ENCODE data around the gene NFKBIE.
A peak's percentile ranks its signal among the peaks of the same experiment; 100 is the strongest.

NFKBIE gene

DNA sequence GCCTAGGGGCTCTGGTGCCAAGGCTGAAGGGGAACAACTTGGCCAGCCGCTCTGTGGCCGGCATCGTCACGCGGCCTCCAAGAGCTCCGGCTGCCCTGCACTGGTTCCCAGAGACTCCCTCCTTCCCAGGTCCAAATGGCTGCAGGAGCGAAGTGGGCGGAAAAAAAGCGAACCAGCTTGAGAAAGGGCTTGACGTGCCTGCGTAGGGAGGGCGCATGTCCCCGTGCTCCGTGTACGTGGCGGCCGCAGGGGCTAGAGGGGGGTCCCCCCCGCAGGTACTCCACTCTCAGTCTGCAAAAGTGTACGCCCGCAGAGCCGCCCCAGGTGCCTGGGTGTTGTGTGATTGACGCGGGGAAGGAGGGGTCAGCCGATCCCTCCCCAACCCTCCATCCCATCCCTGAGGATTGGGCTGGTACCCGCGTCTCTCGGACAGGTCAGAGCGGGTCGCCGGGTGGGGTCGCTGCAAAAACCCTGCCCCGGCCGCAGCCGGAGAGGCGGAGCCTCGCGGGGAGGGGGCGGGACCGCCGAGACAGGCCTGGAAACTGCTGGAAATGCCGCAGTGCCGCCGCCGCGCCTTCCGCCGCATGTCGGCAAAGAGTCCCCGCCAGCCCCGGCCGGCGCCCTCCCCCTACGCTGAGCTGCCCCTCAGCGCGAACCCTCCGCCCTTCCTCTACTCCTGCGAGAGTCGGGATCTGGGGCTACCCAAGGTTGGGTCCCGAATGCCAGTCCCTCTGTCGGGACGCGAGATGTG lies 19.3 kb downstream of the NFKBIE start:
- TF ChIP-seq EZH2 (IDR thresholded peaks at IDR 0.05; ENCODE audit: borderline replicate concordance, low read length), result no peak
- TF ChIP-seq, protein P1, sequence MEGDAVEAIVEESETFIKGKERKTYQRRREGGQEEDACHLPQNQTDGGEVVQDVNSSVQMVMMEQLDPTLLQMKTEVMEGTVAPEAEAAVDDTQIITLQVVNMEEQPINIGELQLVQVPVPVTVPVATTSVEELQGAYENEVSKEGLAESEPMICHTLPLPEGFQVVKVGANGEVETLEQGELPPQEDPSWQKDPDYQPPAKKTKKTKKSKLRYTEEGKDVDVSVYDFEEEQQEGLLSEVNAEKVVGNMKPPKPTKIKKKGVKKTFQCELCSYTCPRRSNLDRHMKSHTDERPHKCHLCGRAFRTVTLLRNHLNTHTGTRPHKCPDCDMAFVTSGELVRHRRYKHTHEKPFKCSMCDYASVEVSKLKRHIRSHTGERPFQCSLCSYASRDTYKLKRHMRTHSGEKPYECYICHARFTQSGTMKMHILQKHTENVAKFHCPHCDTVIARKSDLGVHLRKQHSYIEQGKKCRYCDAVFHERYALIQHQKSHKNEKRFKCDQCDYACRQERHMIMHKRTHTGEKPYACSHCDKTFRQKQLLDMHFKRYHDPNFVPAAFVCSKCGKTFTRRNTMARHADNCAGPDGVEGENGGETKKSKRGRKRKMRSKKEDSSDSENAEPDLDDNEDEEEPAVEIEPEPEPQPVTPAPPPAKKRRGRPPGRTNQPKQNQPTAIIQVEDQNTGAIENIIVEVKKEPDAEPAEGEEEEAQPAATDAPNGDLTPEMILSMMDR (IDR thresholded peaks at IDR 0.05; ENCODE audit: low read length), result peak; percentile 54
- H3K4me3 ChIP-seq (ENCODE audit: low read depth, low read length, poor library complexity, severe bottlenecking), result peak overlapping the region; percentile 98
- peak overlapping the region; percentile 99 for H3K9ac ChIP-seq (ENCODE audit: low read length)
- H3K4me2 ChIP-seq (ENCODE audit: low read length), result peak overlapping the region; percentile 82
- H4K20me1 ChIP-seq (ENCODE audit: insufficient read depth, low read length), result no peaks in the 10 kb centered on the region
- no peaks in the 10 kb centered on the region for H3K27me3 ChIP-seq (ENCODE audit: insufficient read depth, low read length)
- peaks cover 25% of the 10 kb centered on the region for H3K4me1 ChIP-seq (ENCODE audit: insufficient read depth, low read length, severe bottlenecking)
- no peaks in the 10 kb centered on the region for H3K9me3 ChIP-seq (ENCODE audit: low read length)
- H3K36me3 ChIP-seq (ENCODE audit: insufficient read depth, low read length), result peaks cover 41% of the 10 kb centered on the region
- peaks cover 22% of the 10 kb centered on the region for H3K79me2 ChIP-seq (ENCODE audit: insufficient read depth, low read length)
- no peaks in the 10 kb centered on the region for H3F3A ChIP-seq (ENCODE audit: insufficient read depth, low read length)
- no peak overlapping the region for H2AFZ ChIP-seq (ENCODE audit: low read length)
- no peaks in the 10 kb centered on the region for H3K9me2 ChIP-seq (ENCODE audit: low read depth, low read length)
- H3K27ac ChIP-seq (ENCODE audit: low read depth, low read length, poor library complexity, severe bottlenecking), result peak overlapping the region; percentile 84

- H3K9me3 ChIP-seq (ENCODE audit: low read length), result no peaks in the 10 kb centered on the region
- no peaks in the 10 kb centered on the region for H3F3A ChIP-seq (ENCODE audit: insufficient read depth, low read length)
- no peak for TF ChIP-seq EZH2 (IDR thresholded peaks at IDR 0.05; ENCODE audit: borderline replicate concordance, low read length)
- TF ChIP-seq, protein P1 (IDR thresholded peaks at IDR 0.05; ENCODE audit: low read length), result no peak
- H3K9ac ChIP-seq (ENCODE audit: low read length), result peak overlapping the region; percentile 53; the same call in 1 of the 2 replicates
- peaks cover 35% of the 10 kb centered on the region for H3K36me3 ChIP-seq (ENCODE audit: insufficient read depth, low read length)
- peaks cover 22% of the 10 kb centered on the region for H3K79me2 ChIP-seq (ENCODE audit: insufficient read depth, low read length)
- H2AFZ ChIP-seq (ENCODE audit: low read length), result no peak overlapping the region
- peak overlapping the region; percentile 82 for H3K4me2 ChIP-seq (ENCODE audit: low read length)
- H4K20me1 ChIP-seq (ENCODE audit: insufficient read depth, low read length), result no peaks in the 10 kb centered on the region
- H3K27me3 ChIP-seq (ENCODE audit: insufficient read depth, low read length), result no peaks in the 10 kb centered on the region
- H3K4me1 ChIP-seq (ENCODE audit: insufficient read depth, low read length, severe bottlenecking), result peaks cover 25% of the 10 kb centered on the region
- no peaks in the 10 kb centered on the region for H3K9me2 ChIP-seq (ENCODE audit: low read depth, low read length)
- H3K27ac ChIP-seq (ENCODE audit: low read depth, low read length, poor library complexity, severe bottlenecking), result no peak overlapping the region
- H3K4me3 ChIP-seq (ENCODE audit: low read depth, low read length, poor library complexity, severe bottlenecking), result peak overlapping the region; percentile 98
Measured at GRCh38 chr6:44245391-44245911, 19.9 kb downstream of the NFKBIE start.

DNA sequence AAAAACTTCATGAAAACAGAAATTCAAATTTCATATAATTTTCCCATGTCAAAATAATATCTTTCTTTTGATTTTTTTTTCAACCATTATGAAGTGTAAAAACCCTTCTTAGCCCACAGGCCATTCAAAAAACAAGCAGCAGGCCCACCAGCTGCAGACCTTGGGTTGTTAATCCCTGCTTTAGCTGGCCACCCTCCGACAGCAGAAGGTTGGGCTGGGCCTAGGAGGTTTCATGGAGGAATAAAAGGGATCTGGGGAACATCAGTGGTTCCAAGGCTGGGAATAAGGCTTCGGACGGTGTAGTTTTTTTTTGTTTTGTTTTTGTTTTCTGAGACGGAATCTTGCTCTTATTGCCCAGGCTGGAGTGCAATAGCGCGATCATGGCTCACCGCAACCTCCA lies 22.0 kb downstream of the NFKBIE start:
- TF ChIP-seq, protein P1 (IDR thresholded peaks at IDR 0.05; ENCODE audit: low read length), result no peak
- no peak for TF ChIP-seq EZH2 (IDR thresholded peaks at IDR 0.05; ENCODE audit: borderline replicate concordance, low read length)
- H3K27me3 ChIP-seq (ENCODE audit: insufficient read depth, low read length), result no peaks in the 10 kb centered on the region
- H3K36me3 ChIP-seq (ENCODE audit: insufficient read depth, low read length), result peaks cover 14% of the 10 kb centered on the region
- H4K20me1 ChIP-seq (ENCODE audit: insufficient read depth, low read length), result no peaks in the 10 kb centered on the region
- no peaks in the 10 kb centered on the region for H3K9me3 ChIP-seq (ENCODE audit: low read length)
- H3K4me1 ChIP-seq (ENCODE audit: insufficient read depth, low read length, severe bottlenecking), result peaks cover 11% of the 10 kb centered on the region
- peaks cover 14% of the 10 kb centered on the region for H3K79me2 ChIP-seq (ENCODE audit: insufficient read depth, low read length)
- H3K9me2 ChIP-seq (ENCODE audit: low read depth, low read length), result no peaks in the 10 kb centered on the region
- H3K27ac ChIP-seq (ENCODE audit: low read depth, low read length, poor library complexity, severe bottlenecking), result no peak overlapping the region
- H3K9ac ChIP-seq (ENCODE audit: low read length), result no peak overlapping the region
- no peak overlapping the region for H3K4me3 ChIP-seq (ENCODE audit: low read depth, low read length, poor library complexity, severe bottlenecking)
- no peak overlapping the region for H3K4me2 ChIP-seq (ENCODE audit: low read length)
- no peak overlapping the region for H2AFZ ChIP-seq (ENCODE audit: low read length)
- H3F3A ChIP-seq (ENCODE audit: insufficient read depth, low read length), result no peaks in the 10 kb centered on the region

Data from OCI-LY1 (cell line).